ENCODE measurements around the gene DDX11. TPM values are rescaled to one million over a fixed set of nuclear protein-coding genes. Genes with fewer than 3 reads are reported as not detected.
"Not testable (repeated sequence)": the region's sequence is repeated elsewhere in the genome, so short reads cannot be mapped to it uniquely, and the experiment has no call there.

The DDX11 gene
- total RNA-seq, 1 experiment from 2014 or later: 23.6 TPM

DNA sequence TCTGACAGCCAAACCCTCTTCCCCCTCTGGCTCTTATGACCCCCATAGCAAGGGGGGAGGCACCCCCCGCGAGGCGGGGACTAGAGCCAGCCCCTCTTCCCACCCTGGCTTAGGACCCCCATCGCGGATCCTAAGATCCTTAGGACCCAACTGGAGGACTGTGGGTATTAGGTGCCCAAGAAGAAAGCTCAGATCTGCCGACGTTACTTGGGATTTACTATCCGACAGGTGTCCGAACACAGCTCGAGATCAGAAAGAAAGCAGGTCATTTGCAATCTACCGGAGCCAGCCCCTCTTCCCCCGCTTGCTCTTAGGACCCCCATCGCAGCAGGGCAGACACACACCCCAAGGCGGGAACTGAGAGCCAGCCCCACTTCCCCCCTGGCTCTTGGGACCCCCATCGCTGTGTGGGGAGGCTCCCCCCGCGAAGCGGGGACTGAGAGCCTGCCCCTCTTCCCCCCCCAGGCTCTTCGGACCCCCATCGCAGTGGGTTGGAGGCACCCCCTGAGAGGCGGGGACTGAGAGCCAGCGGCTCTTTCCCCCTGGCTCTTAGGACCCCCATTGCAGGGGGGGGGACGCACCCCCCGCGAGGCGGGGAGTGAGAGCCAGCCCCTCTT lies 46.8 kb downstream of the DDX11 start:
- DNase-seq (ENCODE audit: extremely low read depth, low read depth): no peak

GRCh38 chr12:31121022-31121728 lies 47.5 kb downstream of the DDX11 start:
- DNase-seq (ENCODE audit: extremely low read depth, low read depth): not testable (repeated sequence)

- DNase-seq (ENCODE audit: extremely low read depth, low read depth): no peak
Measured at GRCh38 chr12:31122481-31122880, 48.8 kb downstream of the DDX11 start.

DNA sequence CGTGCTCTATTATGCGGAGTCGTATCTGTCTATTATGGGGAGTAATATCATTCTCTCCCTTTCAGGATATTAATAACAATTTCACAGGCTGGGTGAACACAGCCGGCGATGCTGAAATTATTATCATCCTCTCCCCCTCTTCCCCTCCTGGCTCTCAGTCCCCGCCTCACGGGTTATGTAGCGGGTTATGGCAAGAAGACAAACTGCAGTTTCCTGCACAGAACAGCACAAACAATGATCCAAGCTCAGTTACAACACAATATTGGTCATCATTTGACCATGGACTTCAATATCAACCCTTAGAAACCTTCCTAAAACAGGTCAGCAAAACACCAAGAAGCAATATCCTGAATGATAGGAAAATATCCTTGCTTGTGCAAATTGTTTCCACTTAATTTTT lies 50.5 kb downstream of the DDX11 start:
- not testable (repeated sequence) for DNase-seq (ENCODE audit: extremely low read depth, low read depth)

DNA sequence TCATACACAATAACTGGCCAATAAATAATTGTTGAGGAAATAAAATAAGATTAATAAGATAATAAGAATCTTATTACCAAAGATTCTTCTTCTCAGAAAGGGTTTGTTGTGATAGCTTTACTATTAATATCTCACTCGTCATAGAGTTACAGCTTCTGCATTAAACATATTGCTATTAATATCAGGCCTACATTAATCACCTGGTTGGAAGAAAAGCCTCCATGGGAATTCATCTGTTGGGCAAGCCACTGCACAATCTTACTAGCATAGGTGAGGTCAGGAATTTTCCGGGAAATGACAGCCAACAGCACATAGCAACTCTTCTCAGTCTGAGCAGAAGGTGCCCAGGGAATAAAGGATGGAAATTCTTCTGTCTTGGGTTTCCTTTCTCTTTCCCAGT lies 51.5 kb downstream of the DDX11 start:
- not testable (repeated sequence) for DNase-seq (ENCODE audit: extremely low read depth, low read depth)

DNA sequence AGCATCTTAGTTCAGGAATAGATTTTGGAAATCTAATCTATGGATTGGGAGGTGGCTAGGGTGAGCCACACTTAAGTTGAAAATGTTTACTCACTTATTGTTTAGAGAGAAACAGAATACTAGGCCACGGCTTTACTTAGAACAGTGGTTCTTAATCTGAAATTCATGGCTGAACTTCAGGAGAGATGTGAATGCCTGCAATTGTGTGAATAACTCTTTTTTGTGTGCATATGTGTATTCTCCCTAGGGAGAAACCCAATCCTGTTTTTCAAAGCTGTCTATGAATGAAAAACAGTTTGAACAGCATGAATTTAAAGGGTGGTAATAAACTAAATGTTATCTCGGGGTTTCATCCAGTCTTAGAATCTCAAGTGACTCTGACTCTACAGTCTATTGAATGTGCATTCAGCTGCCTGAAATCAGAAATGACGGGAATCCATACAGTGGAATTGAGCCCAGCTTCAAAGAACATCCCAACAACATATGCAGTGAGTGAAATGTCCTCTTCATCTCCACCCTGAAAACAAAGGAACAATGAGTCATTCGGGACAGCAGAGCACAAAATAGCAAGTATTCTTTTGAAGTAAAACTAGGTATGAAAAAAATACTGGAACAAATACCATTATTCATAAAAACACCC lies 53.7 kb downstream of the DDX11 start:
- not testable (repeated sequence) for DNase-seq (ENCODE audit: extremely low read depth, low read depth)

- DNase-seq (ENCODE audit: extremely low read depth, low read depth): not testable (repeated sequence)
Measured at GRCh38 chr12:31136581-31136980, 62.9 kb downstream of the DDX11 start.

- not testable (repeated sequence) for DNase-seq (ENCODE audit: extremely low read depth, low read depth)
Measured at GRCh38 chr12:31144768-31145167, 71.1 kb downstream of the DDX11 start.

- not testable (repeated sequence) for DNase-seq (ENCODE audit: extremely low read depth, low read depth)
Measured at GRCh38 chr12:31145296-31145695, 71.6 kb downstream of the DDX11 start.

- not testable (repeated sequence) for DNase-seq (ENCODE audit: extremely low read depth, low read depth)
Measured at GRCh38 chr12:31147415-31147814, 73.8 kb downstream of the DDX11 start.

DNA sequence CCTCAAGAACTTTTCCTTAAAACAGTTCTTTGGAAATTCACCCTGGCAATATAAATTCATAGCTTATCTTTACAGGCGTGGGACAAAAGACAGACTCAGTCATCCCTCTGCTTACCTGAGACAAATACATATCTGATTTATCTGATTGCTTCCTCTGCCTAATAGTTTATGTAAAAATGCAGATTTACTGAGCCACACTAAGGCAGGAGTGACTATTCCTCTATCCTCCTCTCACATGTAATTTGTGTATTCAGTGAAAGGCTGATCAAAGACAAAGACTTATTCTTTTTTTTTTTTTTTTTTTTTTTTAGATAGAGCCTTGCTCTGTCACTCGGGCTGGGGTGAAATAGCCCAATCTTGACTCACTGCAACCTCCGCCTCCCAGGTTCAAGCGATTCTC lies 77.1 kb downstream of the DDX11 start:
- DNase-seq (ENCODE audit: extremely low read depth, low read depth): not testable (repeated sequence)

Small RNA genes within 50 kb of the gene (small RNA-seq; reads per million reads assigned to genes)
- gene RF00072: 0 reads per million in 2 experiments

Other genes with a start within 250 kb of the DDX11 start
- gene TSPAN11, start 147.1 kb upstream of the DDX11 start, total RNA-seq (2014; rRNA removed; shearing (Covaris generic)): not detected in 2 replicates